ENCODE data around the gene POLR2M.

The POLR2M gene

GRCh38 chr15:57751177-57751800 is 44.8 kb downstream of the POLR2M start:
- no peaks in the 10 kb centered on the region for H3K9me3 ChIP-seq (ENCODE audit: control insufficient read depth, insufficient read depth, low read length)
- H3F3A ChIP-seq (ENCODE audit: control insufficient read depth, insufficient read depth): no peaks in the 10 kb centered on the region
- no peak overlapping the region for H3K27ac ChIP-seq (ENCODE audit: low read depth, low read length)
- H3K4me2 ChIP-seq (ENCODE audit: low read length): no peak overlapping the region
- H3K4me1 ChIP-seq (ENCODE audit: control insufficient read depth, low read length): no peaks in the 10 kb centered on the region
- H3K36me3 ChIP-seq (ENCODE audit: control insufficient read depth, low read length): no peaks in the 10 kb centered on the region
- no peaks in the 10 kb centered on the region for H3K9me2 ChIP-seq (replicated peaks; ENCODE audit: control insufficient read depth, low read length)
- no peaks in the 10 kb centered on the region for H4K20me1 ChIP-seq (ENCODE audit: control insufficient read depth, insufficient read depth, low read depth, low read length)
- no peak overlapping the region for H3K4me3 ChIP-seq (ENCODE audit: low read length)
- H3K79me2 ChIP-seq (ENCODE audit: control insufficient read depth, low read length): no peaks in the 10 kb centered on the region
- TF ChIP-seq EZH2phosphoT487 (IDR thresholded peaks at IDR 0.05; ENCODE audit: borderline replicate concordance, low read length) (no peak), CTCF (IDR thresholded peaks at IDR 0.05; ENCODE audit: low read depth, low read length, poor library complexity, severe bottlenecking) (peak; percentile 26)
- H3K27me3 ChIP-seq (ENCODE audit: control insufficient read depth, low read length): peaks cover 2% of the 10 kb centered on the region

GRCh38 chr15:57752436-57752835 is 45.9 kb downstream of the POLR2M start:
- H3K4me1 ChIP-seq (ENCODE audit: control insufficient read depth, low read length): no peaks in the 10 kb centered on the region
- no peak overlapping the region for H3K4me3 ChIP-seq (ENCODE audit: low read length)
- no peak for TF ChIP-seq CTCF (IDR thresholded peaks at IDR 0.05; ENCODE audit: low read depth, low read length, poor library complexity, severe bottlenecking)
- TF ChIP-seq EZH2phosphoT487 (IDR thresholded peaks at IDR 0.05; ENCODE audit: borderline replicate concordance, low read length): no peak
- H3K36me3 ChIP-seq (ENCODE audit: control insufficient read depth, low read length): no peaks in the 10 kb centered on the region
- H3K9me2 ChIP-seq (replicated peaks; ENCODE audit: control insufficient read depth, low read length): no peaks in the 10 kb centered on the region
- H3K27me3 ChIP-seq (ENCODE audit: control insufficient read depth, low read length): peaks cover 2% of the 10 kb centered on the region
- H4K20me1 ChIP-seq (ENCODE audit: control insufficient read depth, insufficient read depth, low read depth, low read length): no peaks in the 10 kb centered on the region
- no peaks in the 10 kb centered on the region for H3K79me2 ChIP-seq (ENCODE audit: control insufficient read depth, low read length)
- H3K4me2 ChIP-seq (ENCODE audit: low read length): no peak overlapping the region
- no peaks in the 10 kb centered on the region for H3K9me3 ChIP-seq (ENCODE audit: control insufficient read depth, insufficient read depth, low read length)
- no peak overlapping the region for H3K27ac ChIP-seq (ENCODE audit: low read depth, low read length)
- no peaks in the 10 kb centered on the region for H3F3A ChIP-seq (ENCODE audit: control insufficient read depth, insufficient read depth)

DNA sequence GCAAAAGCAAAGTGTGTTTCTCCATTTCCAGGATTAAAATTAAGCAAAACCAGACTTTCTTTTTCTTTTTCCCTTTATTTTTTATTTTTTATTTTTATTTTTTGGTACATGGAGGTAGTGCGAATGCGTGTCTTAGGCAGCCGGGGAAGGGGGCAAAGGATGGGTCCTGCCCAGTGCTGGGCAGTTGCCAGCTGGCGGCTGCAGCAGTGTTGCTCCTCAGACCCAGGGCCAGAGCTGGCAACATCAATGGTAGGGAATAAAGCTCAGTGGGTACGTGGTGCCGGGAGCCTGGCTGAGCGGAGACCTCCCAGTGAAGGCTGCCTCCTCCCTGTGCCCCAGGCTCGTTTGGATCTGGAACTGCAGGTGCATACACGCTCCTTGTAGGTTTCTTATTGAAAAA is 46.3 kb downstream of the POLR2M start:
- H3K4me3 ChIP-seq (ENCODE audit: low read length): no peak overlapping the region
- TF ChIP-seq EZH2phosphoT487 (IDR thresholded peaks at IDR 0.05; ENCODE audit: borderline replicate concordance, low read length): no peak
- TF ChIP-seq CTCF (IDR thresholded peaks at IDR 0.05; ENCODE audit: low read depth, low read length, poor library complexity, severe bottlenecking): no peak
- H3K27me3 ChIP-seq (ENCODE audit: control insufficient read depth, low read length): peaks cover 2% of the 10 kb centered on the region
- no peak overlapping the region for H3K4me2 ChIP-seq (ENCODE audit: low read length)
- H3K36me3 ChIP-seq (ENCODE audit: control insufficient read depth, low read length): no peaks in the 10 kb centered on the region
- no peaks in the 10 kb centered on the region for H3K79me2 ChIP-seq (ENCODE audit: control insufficient read depth, low read length)
- no peaks in the 10 kb centered on the region for H3K9me3 ChIP-seq (ENCODE audit: control insufficient read depth, insufficient read depth, low read length)
- H3K4me1 ChIP-seq (ENCODE audit: control insufficient read depth, low read length): no peaks in the 10 kb centered on the region
- no peaks in the 10 kb centered on the region for H4K20me1 ChIP-seq (ENCODE audit: control insufficient read depth, insufficient read depth, low read depth, low read length)
- H3K9me2 ChIP-seq (replicated peaks; ENCODE audit: control insufficient read depth, low read length): no peaks in the 10 kb centered on the region
- H3K27ac ChIP-seq (ENCODE audit: low read depth, low read length): no peak overlapping the region
- H3F3A ChIP-seq (ENCODE audit: control insufficient read depth, insufficient read depth): no peaks in the 10 kb centered on the region

Measured in DOHH2 (cell line).